Activated naive CD4-positive, alpha-beta T cell treated with anti-CD3 and anti-CD28 coated beads, Interleukin-2, amount 50 U/mL, for 72 hours (primary cell): ENCODE measurements around the gene CERS4. TPM values are rescaled to one million over a fixed set of nuclear protein-coding genes. Genes with fewer than 3 reads are reported as not detected.
"Not testable (repeated sequence)": the region's sequence is repeated elsewhere in the genome, so short reads cannot be mapped to it uniquely, and the experiment has no call there.

Source experiments
- ATAC-seq, 2 donors: fragments of 150-1000 bp; cut with Tn5 transposase; 2 replicates each; pipeline ENCODE4 v1.10.0; 2021; ENCODE audit warnings: mild to moderate bottlenecking in 2 of 2, moderate library complexity in 2 of 2
- DNase-seq, 2 donors: peaks; one replicate each; pipeline ENCODE4 v3.0.0; 2021 to 2022; ENCODE audit warnings: low spot score in 2 of 2
- H3K27ac Mint-ChIP-seq, 2 donors: one replicate each; pipeline ENCODE4 v1.8.0; 2022; ENCODE audit warnings: mild to moderate bottlenecking in 2 of 2, mixed read lengths in 2 of 2
- H3K36me3 Mint-ChIP-seq, 2 donors: one replicate each; pipeline ENCODE4 v1.8.0; 2022; ENCODE audit warnings: mixed read lengths in 2 of 2
- H3K9me3 Mint-ChIP-seq, 2 donors: one replicate each; pipeline ENCODE4 v1.8.0; 2022; ENCODE audit warnings: mixed read lengths in 2 of 2
- total RNA-seq, 2 donors: library from RNA; stranded (reverse); gene quantifications; one replicate each; pipeline ENCODE4 v1.2.3, GENCODE V29; 2022

CERS4 gene
- total RNA-seq, 2 donors from 2014 or later: 18.4 to 22.4 TPM

- ATAC-seq: no peak
- Mint-ChIP-seq H3K36me3 (no peaks in the 10 kb centered on the region), H3K9me3 (peaks cover 4 to 11% of the 10 kb centered on the region in 2 donors), H3K27ac (peak overlapping the region in 1 of 2 donors; percentile 55)
- no peak for DNase-seq
These were observed 39.5 kb downstream of the CERS4 start for GRCh38 chr19:8248348-8249328.

GRCh38 chr19:8250596-8250995, 41.4 kb downstream of the CERS4 start:
- DNase-seq: no peak
- H3K27ac Mint-ChIP-seq: no peak overlapping the region
- H3K9me3 Mint-ChIP-seq: peaks cover 4 to 11% of the 10 kb centered on the region in 2 donors
- no peaks in the 10 kb centered on the region for H3K36me3 Mint-ChIP-seq
- ATAC-seq: no peak

- Mint-ChIP-seq H3K9me3 (peaks cover 4 to 11% of the 10 kb centered on the region in 2 donors), H3K36me3 (no peaks in the 10 kb centered on the region), H3K27ac (no peak overlapping the region)
- ATAC-seq (no peak), DNase-seq (no peak)
These were observed 41.9 kb downstream of the CERS4 start for GRCh38 chr19:8251025-8251472.

GRCh38 chr19:8252922-8253589, 43.9 kb downstream of the CERS4 start:
- ATAC-seq: peak; percentile 93 to 95
- Mint-ChIP-seq H3K27ac (no peak overlapping the region), H3K9me3 (peaks cover 4 to 9% of the 10 kb centered on the region in 2 donors), H3K36me3 (no peaks in the 10 kb centered on the region)
- peak; percentile 79 to 90 for DNase-seq

- Mint-ChIP-seq H3K36me3 (no peaks in the 10 kb centered on the region), H3K9me3 (peaks cover 0 to 3% of the 10 kb centered on the region in 2 donors), H3K27ac (no peak overlapping the region)
- ATAC-seq (no peak), DNase-seq (no peak)
These were observed 44.5 kb downstream of the CERS4 start for GRCh38 chr19:8253678-8254077.

GRCh38 chr19:8254286-8255001, 45.3 kb downstream of the CERS4 start:
- no peaks in the 10 kb centered on the region for H3K9me3 Mint-ChIP-seq
- ATAC-seq (no peak), DNase-seq (no peak)
- H3K36me3 Mint-ChIP-seq: no peaks in the 10 kb centered on the region
- no peak overlapping the region for H3K27ac Mint-ChIP-seq

GRCh38 chr19:8255426-8256125, 46.4 kb downstream of the CERS4 start:
- DNase-seq (no peak), ATAC-seq (no peak)
- Mint-ChIP-seq H3K36me3 (no peaks in the 10 kb centered on the region), H3K9me3 (no peaks in the 10 kb centered on the region), H3K27ac (no peak overlapping the region)

GRCh38 chr19:8256276-8257051, 47.3 kb downstream of the CERS4 start:
- H3K36me3 Mint-ChIP-seq: no peaks in the 10 kb centered on the region
- no peak for ATAC-seq
- no peak overlapping the region for H3K27ac Mint-ChIP-seq
- no peak for DNase-seq
- H3K9me3 Mint-ChIP-seq: no peaks in the 10 kb centered on the region

GRCh38 chr19:8257052-8257443, 47.9 kb downstream of the CERS4 start:
- no peak overlapping the region for H3K27ac Mint-ChIP-seq
- DNase-seq (no peak), ATAC-seq (no peak)
- no peaks in the 10 kb centered on the region for H3K36me3 Mint-ChIP-seq
- H3K9me3 Mint-ChIP-seq: no peaks in the 10 kb centered on the region

GRCh38 chr19:8259142-8259921, 50.2 kb downstream of the CERS4 start:
- H3K36me3 Mint-ChIP-seq: no peaks in the 10 kb centered on the region
- no peak for ATAC-seq
- H3K9me3 Mint-ChIP-seq: no peaks in the 10 kb centered on the region
- H3K27ac Mint-ChIP-seq: peak overlapping the region in 1 of 2 donors; percentile 50
- DNase-seq: peak in 1 of 2 donors; percentile 45

GRCh38 chr19:8259922-8260247, 50.7 kb downstream of the CERS4 start:
- DNase-seq: peak in 1 of 2 donors; percentile 13
- H3K36me3 Mint-ChIP-seq: no peaks in the 10 kb centered on the region

GRCh38 chr19:8261347-8261746, 52.2 kb downstream of the CERS4 start:
- no peak overlapping the region for H3K27ac Mint-ChIP-seq
- ATAC-seq: no peak
- no peaks in the 10 kb centered on the region for H3K36me3 Mint-ChIP-seq
- no peak for DNase-seq
- no peaks in the 10 kb centered on the region for H3K9me3 Mint-ChIP-seq

More at GRCh38 chr19:8259922-8260247, 50.7 kb downstream of the CERS4 start:
- Mint-ChIP-seq H3K27ac (peak overlapping the region in 1 of 2 donors; percentile 50), H3K9me3 (no peaks in the 10 kb centered on the region)
- ATAC-seq: no peak

GRCh38 chr19:8261881-8262280, 52.7 kb downstream of the CERS4 start:
- Mint-ChIP-seq H3K36me3 (no peaks in the 10 kb centered on the region), H3K27ac (no peak overlapping the region), H3K9me3 (no peaks in the 10 kb centered on the region)
- peak in 1 of 2 donors; percentile 38 for DNase-seq
- ATAC-seq: no peak

- no peak overlapping the region for H3K27ac Mint-ChIP-seq
- H3K9me3 Mint-ChIP-seq: no peaks in the 10 kb centered on the region
- DNase-seq (peak in 1 of 2 donors; percentile 31), ATAC-seq (no peak)
- H3K36me3 Mint-ChIP-seq: no peaks in the 10 kb centered on the region
These were observed 53.3 kb downstream of the CERS4 start for GRCh38 chr19:8262431-8262830.

GRCh38 chr19:8264248-8264647, 55.1 kb downstream of the CERS4 start:
- not testable (repeated sequence) for ATAC-seq, H3K27ac Mint-ChIP-seq
- peak in 1 of 2 donors; percentile 1 for DNase-seq

More at GRCh38 chr19:8264248-8264647, 55.1 kb downstream of the CERS4 start:
- H3K9me3 Mint-ChIP-seq, H3K36me3 Mint-ChIP-seq: not testable (repeated sequence)
